ENCODE results near the gene VEGFA. TPM values are rescaled to one million over a fixed set of nuclear protein-coding genes. Genes with fewer than 3 reads are reported as not detected.

The VEGFA gene
- total and polyA plus RNA-seq, 2 of the 8 experiments (the other 6 are each of a cell fraction or from before 2014, with no cell fraction given), result 42.2 to 58.5 TPM

DNA sequence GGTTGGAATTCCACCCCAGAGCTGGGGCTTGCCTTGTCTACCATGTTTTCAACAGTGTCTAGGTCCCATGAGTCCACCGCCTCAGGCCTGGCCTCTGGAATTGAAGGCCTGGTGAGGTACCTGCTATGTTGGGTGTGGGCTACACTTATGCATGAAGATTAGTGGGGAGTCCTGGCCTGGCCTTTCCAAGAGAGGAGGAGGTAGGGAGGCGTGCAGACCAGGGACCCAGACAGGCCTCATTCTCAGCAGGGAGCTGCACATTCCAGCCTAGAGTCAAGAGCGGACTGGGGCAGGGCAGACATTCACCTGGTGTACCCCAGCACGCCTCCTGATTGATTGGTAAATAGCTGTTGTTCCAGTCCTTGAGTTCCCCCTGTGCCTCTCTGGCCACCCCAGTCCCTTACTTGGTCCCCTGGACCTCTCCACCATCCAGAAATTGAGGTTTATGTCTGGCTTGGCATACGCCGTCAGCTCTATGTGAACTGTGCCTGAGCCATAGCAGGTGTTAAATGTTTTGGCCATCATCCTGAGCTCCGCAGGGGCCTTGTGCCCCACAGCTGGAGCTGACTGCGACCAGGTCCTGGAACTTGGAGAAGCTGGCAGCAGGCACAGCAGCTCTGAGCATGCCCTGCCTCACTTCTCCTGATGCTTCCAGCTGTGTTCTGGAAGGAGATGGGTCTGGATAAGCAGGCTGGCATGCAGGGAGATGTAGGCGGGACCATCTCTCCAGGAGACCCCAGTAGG, 8.2 kb upstream of the VEGFA start (continued):
- no peak for TF ChIP-seq NRF1 (IDR thresholded peaks at IDR 0.05; ENCODE audit: low read depth, low read length)
- TF ChIP-seq PHF8 (conservative IDR thresholded peaks at IDR 0.05; ENCODE audit: low read depth, low read length), result no peak
- TF ChIP-seq JUN (IDR thresholded peaks at IDR 0.05; ENCODE audit: low read depth, low read length), result no peak
